Measurements from ENCODE around the gene CD44. TPM values are rescaled to one million over a fixed set of nuclear protein-coding genes. Genes with fewer than 3 reads are reported as not detected.
"Not testable (repeated sequence)": the region's sequence is repeated elsewhere in the genome, so short reads cannot be mapped to it uniquely, and the experiment has no call there.

The CD44 gene
- total RNA-seq (2014; rRNA removed; shearing (Covaris generic)) = 102 and 121 TPM in 2 replicates

GRCh38 chr11:35138943-35139721 is at the start of gene CD44:
CD44 (plus strand) TSS chr11:35139171; CDS start chr11:35139304, 133 bp downstream.
- no peaks in the 10 kb centered on the region for H3K27me3 ChIP-seq (replicated peaks)
- H3K4me1 ChIP-seq (replicated peaks) = peaks cover 50% of the 10 kb centered on the region
- peak within 1 kb of the TSS; percentile 87 for H3K27ac ChIP-seq
- no peaks in the 10 kb centered on the region for H3K9me3 ChIP-seq (replicated peaks)
- H3K4me3 ChIP-seq = peak within 1 kb of the TSS; percentile 83
- peak; percentile 83 to 87 for DNase-seq (ENCODE audit: low read depth in 1 of 2, low spot score in 2 of 2)
- peaks cover 44% of the 10 kb centered on the region for H3K36me3 ChIP-seq

- H3K27me3 ChIP-seq (replicated peaks) = no peaks in the 10 kb centered on the region
- no peak overlapping the region for H3K4me3 ChIP-seq
- DNase-seq (ENCODE audit: low read depth in 1 of 2, low spot score in 2 of 2) = peak in 1 of 2 experiments; percentile 3
- H3K4me1 ChIP-seq (replicated peaks) = peaks cover 6% of the 10 kb centered on the region; the same call in 1 of the 2 replicates
- H3K27ac ChIP-seq = no peak overlapping the region
- H3K9me3 ChIP-seq (replicated peaks) = no peaks in the 10 kb centered on the region
- H3K36me3 ChIP-seq = no peaks in the 10 kb centered on the region
Observed at GRCh38 chr11:35089666-35090065, 49.3 kb upstream of the CD44 start.

- no peak for DNase-seq (ENCODE audit: low read depth in 1 of 2, low spot score in 2 of 2)
- no peaks in the 10 kb centered on the region for H3K27me3 ChIP-seq (replicated peaks)
- H3K9me3 ChIP-seq (replicated peaks) = no peaks in the 10 kb centered on the region
- H3K36me3 ChIP-seq = no peaks in the 10 kb centered on the region
- no peak overlapping the region for H3K27ac ChIP-seq
- no peak overlapping the region for H3K4me3 ChIP-seq
- peaks cover 6% of the 10 kb centered on the region; the same call in 1 of the 2 replicates for H3K4me1 ChIP-seq (replicated peaks)
Observed at GRCh38 chr11:35090125-35090524, 48.8 kb upstream of the CD44 start.

- not testable (repeated sequence) for H3K9me3 ChIP-seq (replicated peaks); H3K27ac ChIP-seq; H3K4me3 ChIP-seq; H3K36me3 ChIP-seq; H3K4me1 ChIP-seq (replicated peaks); H3K27me3 ChIP-seq (replicated peaks)
- peak in 1 of 2 experiments; percentile 27 for DNase-seq (ENCODE audit: low read depth in 1 of 2, low spot score in 2 of 2)
Observed at GRCh38 chr11:35090991-35091390, 48.0 kb upstream of the CD44 start.

GRCh38 chr11:35096723-35097122 is 42.2 kb upstream of the CD44 start:
- Histone ChIP-seq H3K4me3 (no peak overlapping the region), H3K9me3 (replicated peaks) (no peaks in the 10 kb centered on the region), H3K27me3 (replicated peaks) (no peaks in the 10 kb centered on the region), H3K4me1 (replicated peaks) (peaks cover 31% of the 10 kb centered on the region), H3K36me3 (no peaks in the 10 kb centered on the region), H3K27ac (no peak overlapping the region)
- DNase-seq (ENCODE audit: low read depth in 1 of 2, low spot score in 2 of 2) = no peak

GRCh38 chr11:35097814-35098455 is 41.0 kb upstream of the CD44 start:
- H3K4me1 ChIP-seq (replicated peaks) = peaks cover 31% of the 10 kb centered on the region
- DNase-seq (ENCODE audit: low read depth in 1 of 2, low spot score in 2 of 2) = no peak
- H3K9me3 ChIP-seq (replicated peaks) = no peaks in the 10 kb centered on the region
- no peaks in the 10 kb centered on the region for H3K36me3 ChIP-seq
- H3K4me3 ChIP-seq = no peak overlapping the region
- no peaks in the 10 kb centered on the region for H3K27me3 ChIP-seq (replicated peaks)
- no peak overlapping the region for H3K27ac ChIP-seq

GRCh38 chr11:35098855-35099254 is 40.1 kb upstream of the CD44 start:
- no peaks in the 10 kb centered on the region for H3K27me3 ChIP-seq (replicated peaks)
- DNase-seq (ENCODE audit: low read depth in 1 of 2, low spot score in 2 of 2) = no peak
- H3K9me3 ChIP-seq (replicated peaks) = no peaks in the 10 kb centered on the region
- H3K4me3 ChIP-seq = no peak overlapping the region
- no peaks in the 10 kb centered on the region for H3K36me3 ChIP-seq
- peaks cover 31% of the 10 kb centered on the region for H3K4me1 ChIP-seq (replicated peaks)
- peak overlapping the region; percentile 96 for H3K27ac ChIP-seq

GRCh38 chr11:35099278-35100012 is 39.5 kb upstream of the CD44 start:
- H3K4me3 ChIP-seq = no peak overlapping the region
- no peaks in the 10 kb centered on the region for H3K36me3 ChIP-seq
- H3K9me3 ChIP-seq (replicated peaks) = no peaks in the 10 kb centered on the region
- H3K4me1 ChIP-seq (replicated peaks) = peaks cover 31% of the 10 kb centered on the region
- DNase-seq (ENCODE audit: low read depth in 1 of 2, low spot score in 2 of 2) = peak; percentile 68 to 85
- peak overlapping the region; percentile 96 for H3K27ac ChIP-seq
- H3K27me3 ChIP-seq (replicated peaks) = no peaks in the 10 kb centered on the region

GRCh38 chr11:35100013-35100383 is 39.0 kb upstream of the CD44 start:
- no peak overlapping the region for H3K4me3 ChIP-seq
- peak; percentile 64 to 84 for DNase-seq (ENCODE audit: low read depth in 1 of 2, low spot score in 2 of 2)
- H3K4me1 ChIP-seq (replicated peaks) = peaks cover 31% of the 10 kb centered on the region
- H3K27ac ChIP-seq = peak overlapping the region; percentile 96
- H3K27me3 ChIP-seq (replicated peaks) = no peaks in the 10 kb centered on the region
- H3K36me3 ChIP-seq = no peaks in the 10 kb centered on the region
- no peaks in the 10 kb centered on the region for H3K9me3 ChIP-seq (replicated peaks)

- Histone ChIP-seq H3K36me3 (no peaks in the 10 kb centered on the region), H3K9me3 (replicated peaks) (no peaks in the 10 kb centered on the region), H3K27ac (no peak overlapping the region), H3K27me3 (replicated peaks) (no peaks in the 10 kb centered on the region), H3K4me3 (no peak overlapping the region), H3K4me1 (replicated peaks) (peaks cover 31% of the 10 kb centered on the region)
- no peak for DNase-seq (ENCODE audit: low read depth in 1 of 2, low spot score in 2 of 2)
Observed at GRCh38 chr11:35101223-35101622, 37.7 kb upstream of the CD44 start.

- no peak overlapping the region for H3K4me3 ChIP-seq
- no peaks in the 10 kb centered on the region for H3K27me3 ChIP-seq (replicated peaks)
- no peaks in the 10 kb centered on the region for H3K9me3 ChIP-seq (replicated peaks)
- peaks cover 31% of the 10 kb centered on the region for H3K4me1 ChIP-seq (replicated peaks)
- no peaks in the 10 kb centered on the region for H3K36me3 ChIP-seq
- no peak overlapping the region for H3K27ac ChIP-seq
- no peak for DNase-seq (ENCODE audit: low read depth in 1 of 2, low spot score in 2 of 2)
Observed at GRCh38 chr11:35102267-35102666, 36.7 kb upstream of the CD44 start.

- no peaks in the 10 kb centered on the region for H3K36me3 ChIP-seq
- no peak overlapping the region for H3K4me3 ChIP-seq
- no peaks in the 10 kb centered on the region for H3K27me3 ChIP-seq (replicated peaks)
- H3K4me1 ChIP-seq (replicated peaks) = peaks cover 22% of the 10 kb centered on the region
- no peak for DNase-seq (ENCODE audit: low read depth in 1 of 2, low spot score in 2 of 2)
- H3K9me3 ChIP-seq (replicated peaks) = no peaks in the 10 kb centered on the region
- no peak overlapping the region for H3K27ac ChIP-seq
Observed at GRCh38 chr11:35103366-35104208, 35.4 kb upstream of the CD44 start.

- no peak overlapping the region for H3K27ac ChIP-seq
- H3K27me3 ChIP-seq (replicated peaks) = no peaks in the 10 kb centered on the region
- peaks cover 12% of the 10 kb centered on the region for H3K4me1 ChIP-seq (replicated peaks)
- no peaks in the 10 kb centered on the region for H3K9me3 ChIP-seq (replicated peaks)
- H3K4me3 ChIP-seq = no peak overlapping the region
- DNase-seq (ENCODE audit: low read depth in 1 of 2, low spot score in 2 of 2) = no peak
- H3K36me3 ChIP-seq = no peaks in the 10 kb centered on the region
Observed at GRCh38 chr11:35104655-35105054, 34.3 kb upstream of the CD44 start.

Data from SJSA1 (cell line).